ENCODE measurements around the gene MARS1.
"Not testable (repeated sequence)": the region's sequence is repeated elsewhere in the genome, so short reads cannot be mapped to it uniquely, and the experiment has no call there.

MARS1 gene

GRCh38 chr12:57487597-57488401 lies at the start of gene MARS1:
Gene MARS1, plus strand, starts transcription at chr12:57488068. Its CDS starts 23 bp downstream, at chr12:57488091.
- DNase-seq = peak; percentile 21 to 96 (median 88)

- DNase-seq = no peak
Measured at GRCh38 chr12:57438400-57438799, 49.5 kb upstream of the MARS1 start.

- DNase-seq = no peak
Measured at GRCh38 chr12:57439762-57440266, 48.1 kb upstream of the MARS1 start.

GRCh38 chr12:57441393-57441792 lies 46.5 kb upstream of the MARS1 start:
- not testable (repeated sequence) for DNase-seq

- DNase-seq = no peak
Measured at GRCh38 chr12:57441846-57442427, 45.9 kb upstream of the MARS1 start.

- DNase-seq = not testable (repeated sequence)
Measured at GRCh38 chr12:57444337-57444736, 43.5 kb upstream of the MARS1 start.

GRCh38 chr12:57444744-57445143 lies 43.1 kb upstream of the MARS1 start:
- DNase-seq = no peak

- no peak for DNase-seq
Measured at GRCh38 chr12:57446292-57446960, 41.4 kb upstream of the MARS1 start.

- DNase-seq = no peak
Measured at GRCh38 chr12:57448669-57449068, 39.2 kb upstream of the MARS1 start.

- DNase-seq = no peak
Measured at GRCh38 chr12:57449375-57449774, 38.5 kb upstream of the MARS1 start.

GRCh38 chr12:57450057-57450456 lies 37.8 kb upstream of the MARS1 start:
- DNase-seq = no peak

GRCh38 chr12:57451233-57451778 lies 36.6 kb upstream of the MARS1 start:
- no peak for DNase-seq

- DNase-seq = peak in 1 of 14 donors; percentile 29
Measured at GRCh38 chr12:57452181-57452936, 35.5 kb upstream of the MARS1 start.

GRCh38 chr12:57452937-57453509 lies 34.8 kb upstream of the MARS1 start:
- DNase-seq = peak in 10 of 14 donors; percentile 14 to 70 (median 36)

- DNase-seq = no peak
Measured at GRCh38 chr12:57454213-57454565, 33.7 kb upstream of the MARS1 start.

- no peak for DNase-seq
Measured at GRCh38 chr12:57454566-57455373, 33.1 kb upstream of the MARS1 start, which contains the start of gene INHBE. Gene INHBE, plus strand, starts transcription at chr12:57455307. Its CDS starts 230 bp downstream, at chr12:57455537.

- DNase-seq = no peak
Measured at GRCh38 chr12:57455374-57456144, 32.3 kb upstream of the MARS1 start.

GRCh38 chr12:57456145-57456700 lies 31.6 kb upstream of the MARS1 start:
- DNase-seq = peak in 1 of 14 donors; percentile 31

- DNase-seq = no peak
Measured at GRCh38 chr12:57456737-57457490, 31.0 kb upstream of the MARS1 start.

All from C1 segment of cervical spinal cord (tissue), 14 donors.